ENCODE data around the gene SOBP. TPM values are rescaled to one million over a fixed set of nuclear protein-coding genes. Genes with fewer than 3 reads are reported as not detected.
A peak's percentile ranks its signal among the peaks of the same experiment; 100 is the strongest.

The SOBP gene
- total and polyA plus RNA-seq, 2 experiments from 2014 or later: 1.5 to 3.0 TPM

DNA sequence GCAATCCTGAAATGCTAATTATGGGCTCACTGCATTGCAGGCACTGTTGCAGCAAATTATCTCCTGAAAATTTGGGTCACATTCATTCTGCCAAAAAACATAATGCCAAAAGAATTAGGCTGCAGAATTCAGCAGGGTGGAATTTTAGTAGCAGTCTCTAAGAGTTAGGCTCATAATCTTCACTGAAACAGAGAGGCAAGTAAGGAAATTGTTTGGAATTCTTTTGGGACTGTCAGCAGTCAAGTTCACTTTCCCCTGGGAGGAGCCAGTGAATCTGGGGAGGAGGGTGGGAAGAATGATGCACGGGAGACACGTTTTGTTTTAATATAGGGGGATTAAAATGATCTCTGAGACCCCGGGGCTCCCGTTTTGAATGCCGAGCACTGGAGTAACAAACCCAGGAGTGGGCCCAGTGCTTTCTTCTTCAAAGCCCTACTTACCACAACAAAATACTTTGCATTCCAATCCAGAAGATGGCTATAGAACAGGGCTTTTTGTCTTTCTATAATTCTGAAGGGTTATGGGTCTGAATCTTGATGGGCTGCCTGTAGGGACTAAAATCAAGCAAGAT is 44.7 kb downstream of the SOBP start:
- peak overlapping the region; percentile 69; the same call in 1 of the 2 replicates for H3K27ac Mint-ChIP-seq
- peaks cover 7% of the 10 kb centered on the region for H3K27me3 Mint-ChIP-seq (ENCODE audit: insufficient read depth, low read depth, poor library complexity)
- H3K36me3 Mint-ChIP-seq (ENCODE audit: low read depth): no peaks in the 10 kb centered on the region
- no peak overlapping the region for H3K4me3 ChIP-seq
- no peaks in the 10 kb centered on the region for H4K20me1 ChIP-seq (replicated peaks; ENCODE audit: insufficient read depth)
- no peaks in the 10 kb centered on the region for H3K9me3 Mint-ChIP-seq
- peak; percentile 56 for DNase-seq (ENCODE audit: low spot score)
- no peaks in the 10 kb centered on the region for H3F3A ChIP-seq (replicated peaks; ENCODE audit: low read depth)
- H3K4me3 Mint-ChIP-seq: no peak overlapping the region
- no peaks in the 10 kb centered on the region for H3K36me3 ChIP-seq (ENCODE audit: insufficient read depth)
- peaks cover 56% of the 10 kb centered on the region for H3K4me1 ChIP-seq (ENCODE audit: insufficient read depth)
- ATAC-seq: peak; percentile 63
- H2AFZ ChIP-seq: no peak overlapping the region; the same call in 1 of the 2 replicates
- no peaks in the 10 kb centered on the region for H3K79me2 ChIP-seq (replicated peaks; ENCODE audit: insufficient read depth)
- H3K27ac ChIP-seq (ENCODE audit: low read depth): peak overlapping the region; percentile 45; the same call in 1 of the 2 replicates
- TF ChIP-seq, protein P1, sequence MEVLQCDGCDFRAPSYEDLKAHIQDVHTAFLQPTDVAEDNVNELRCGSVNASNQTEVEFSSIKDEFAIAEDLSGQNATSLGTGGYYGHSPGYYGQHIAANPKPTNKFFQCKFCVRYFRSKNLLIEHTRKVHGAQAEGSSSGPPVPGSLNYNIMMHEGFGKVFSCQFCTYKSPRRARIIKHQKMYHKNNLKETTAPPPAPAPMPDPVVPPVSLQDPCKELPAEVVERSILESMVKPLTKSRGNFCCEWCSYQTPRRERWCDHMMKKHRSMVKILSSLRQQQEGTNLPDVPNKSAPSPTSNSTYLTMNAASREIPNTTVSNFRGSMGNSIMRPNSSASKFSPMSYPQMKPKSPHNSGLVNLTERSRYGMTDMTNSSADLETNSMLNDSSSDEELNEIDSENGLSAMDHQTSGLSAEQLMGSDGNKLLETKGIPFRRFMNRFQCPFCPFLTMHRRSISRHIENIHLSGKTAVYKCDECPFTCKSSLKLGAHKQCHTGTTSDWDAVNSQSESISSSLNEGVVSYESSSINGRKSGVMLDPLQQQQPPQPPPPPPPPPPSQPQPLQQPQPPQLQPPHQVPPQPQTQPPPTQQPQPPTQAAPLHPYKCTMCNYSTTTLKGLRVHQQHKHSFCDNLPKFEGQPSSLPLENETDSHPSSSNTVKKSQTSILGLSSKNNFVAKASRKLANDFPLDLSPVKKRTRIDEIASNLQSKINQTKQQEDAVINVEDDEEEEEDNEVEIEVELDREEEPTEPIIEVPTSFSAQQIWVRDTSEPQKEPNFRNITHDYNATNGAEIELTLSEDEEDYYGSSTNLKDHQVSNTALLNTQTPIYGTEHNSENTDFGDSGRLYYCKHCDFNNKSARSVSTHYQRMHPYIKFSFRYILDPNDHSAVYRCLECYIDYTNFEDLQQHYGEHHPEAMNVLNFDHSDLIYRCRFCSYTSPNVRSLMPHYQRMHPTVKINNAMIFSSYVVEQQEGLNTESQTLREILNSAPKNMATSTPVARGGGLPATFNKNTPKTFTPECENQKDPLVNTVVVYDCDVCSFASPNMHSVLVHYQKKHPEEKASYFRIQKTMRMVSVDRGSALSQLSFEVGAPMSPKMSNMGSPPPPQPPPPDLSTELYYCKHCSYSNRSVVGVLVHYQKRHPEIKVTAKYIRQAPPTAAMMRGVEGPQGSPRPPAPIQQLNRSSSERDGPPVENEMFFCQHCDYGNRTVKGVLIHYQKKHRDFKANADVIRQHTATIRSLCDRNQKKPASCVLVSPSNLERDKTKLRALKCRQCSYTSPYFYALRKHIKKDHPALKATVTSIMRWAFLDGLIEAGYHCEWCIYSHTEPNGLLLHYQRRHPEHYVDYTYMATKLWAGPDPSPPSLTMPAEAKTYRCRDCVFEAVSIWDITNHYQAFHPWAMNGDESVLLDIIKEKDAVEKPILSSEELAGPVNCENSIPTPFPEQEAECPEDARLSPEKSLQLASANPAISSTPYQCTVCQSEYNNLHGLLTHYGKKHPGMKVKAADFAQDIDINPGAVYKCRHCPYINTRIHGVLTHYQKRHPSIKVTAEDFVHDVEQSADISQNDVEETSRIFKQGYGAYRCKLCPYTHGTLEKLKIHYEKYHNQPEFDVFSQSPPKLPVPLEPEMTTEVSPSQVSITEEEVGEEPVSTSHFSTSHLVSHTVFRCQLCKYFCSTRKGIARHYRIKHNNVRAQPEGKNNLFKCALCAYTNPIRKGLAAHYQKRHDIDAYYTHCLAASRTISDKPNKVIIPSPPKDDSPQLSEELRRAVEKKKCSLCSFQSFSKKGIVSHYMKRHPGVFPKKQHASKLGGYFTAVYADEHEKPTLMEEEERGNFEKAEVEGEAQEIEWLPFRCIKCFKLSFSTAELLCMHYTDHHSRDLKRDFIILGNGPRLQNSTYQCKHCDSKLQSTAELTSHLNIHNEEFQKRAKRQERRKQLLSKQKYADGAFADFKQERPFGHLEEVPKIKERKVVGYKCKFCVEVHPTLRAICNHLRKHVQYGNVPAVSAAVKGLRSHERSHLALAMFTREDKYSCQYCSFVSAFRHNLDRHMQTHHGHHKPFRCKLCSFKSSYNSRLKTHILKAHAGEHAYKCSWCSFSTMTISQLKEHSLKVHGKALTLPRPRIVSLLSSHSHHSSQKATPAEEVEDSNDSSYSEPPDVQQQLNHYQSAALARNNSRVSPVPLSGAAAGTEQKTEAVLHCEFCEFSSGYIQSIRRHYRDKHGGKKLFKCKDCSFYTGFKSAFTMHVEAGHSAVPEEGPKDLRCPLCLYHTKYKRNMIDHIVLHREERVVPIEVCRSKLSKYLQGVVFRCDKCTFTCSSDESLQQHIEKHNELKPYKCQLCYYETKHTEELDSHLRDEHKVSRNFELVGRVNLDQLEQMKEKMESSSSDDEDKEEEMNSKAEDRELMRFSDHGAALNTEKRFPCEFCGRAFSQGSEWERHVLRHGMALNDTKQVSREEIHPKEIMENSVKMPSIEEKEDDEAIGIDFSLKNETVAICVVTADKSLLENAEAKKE (CRISPR knock-in tag; IDR thresholded peaks at IDR 0.05): no peak
- no peak for TF ChIP-seq STAT1 (IDR thresholded peaks at IDR 0.05; ENCODE audit: unreplicated experiment)
- TF ChIP-seq NANOG (IDR thresholded peaks at IDR 0.05; ENCODE audit: borderline replicate concordance): no peak
- TF ChIP-seq ZNF114 (CRISPR knock-in tag; IDR thresholded peaks at IDR 0.05): no peak
- TF ChIP-seq, protein P2, sequence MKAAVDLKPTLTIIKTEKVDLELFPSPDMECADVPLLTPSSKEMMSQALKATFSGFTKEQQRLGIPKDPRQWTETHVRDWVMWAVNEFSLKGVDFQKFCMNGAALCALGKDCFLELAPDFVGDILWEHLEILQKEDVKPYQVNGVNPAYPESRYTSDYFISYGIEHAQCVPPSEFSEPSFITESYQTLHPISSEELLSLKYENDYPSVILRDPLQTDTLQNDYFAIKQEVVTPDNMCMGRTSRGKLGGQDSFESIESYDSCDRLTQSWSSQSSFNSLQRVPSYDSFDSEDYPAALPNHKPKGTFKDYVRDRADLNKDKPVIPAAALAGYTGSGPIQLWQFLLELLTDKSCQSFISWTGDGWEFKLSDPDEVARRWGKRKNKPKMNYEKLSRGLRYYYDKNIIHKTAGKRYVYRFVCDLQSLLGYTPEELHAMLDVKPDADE (IDR thresholded peaks at IDR 0.05): no peak
- TF ChIP-seq, protein P3, sequence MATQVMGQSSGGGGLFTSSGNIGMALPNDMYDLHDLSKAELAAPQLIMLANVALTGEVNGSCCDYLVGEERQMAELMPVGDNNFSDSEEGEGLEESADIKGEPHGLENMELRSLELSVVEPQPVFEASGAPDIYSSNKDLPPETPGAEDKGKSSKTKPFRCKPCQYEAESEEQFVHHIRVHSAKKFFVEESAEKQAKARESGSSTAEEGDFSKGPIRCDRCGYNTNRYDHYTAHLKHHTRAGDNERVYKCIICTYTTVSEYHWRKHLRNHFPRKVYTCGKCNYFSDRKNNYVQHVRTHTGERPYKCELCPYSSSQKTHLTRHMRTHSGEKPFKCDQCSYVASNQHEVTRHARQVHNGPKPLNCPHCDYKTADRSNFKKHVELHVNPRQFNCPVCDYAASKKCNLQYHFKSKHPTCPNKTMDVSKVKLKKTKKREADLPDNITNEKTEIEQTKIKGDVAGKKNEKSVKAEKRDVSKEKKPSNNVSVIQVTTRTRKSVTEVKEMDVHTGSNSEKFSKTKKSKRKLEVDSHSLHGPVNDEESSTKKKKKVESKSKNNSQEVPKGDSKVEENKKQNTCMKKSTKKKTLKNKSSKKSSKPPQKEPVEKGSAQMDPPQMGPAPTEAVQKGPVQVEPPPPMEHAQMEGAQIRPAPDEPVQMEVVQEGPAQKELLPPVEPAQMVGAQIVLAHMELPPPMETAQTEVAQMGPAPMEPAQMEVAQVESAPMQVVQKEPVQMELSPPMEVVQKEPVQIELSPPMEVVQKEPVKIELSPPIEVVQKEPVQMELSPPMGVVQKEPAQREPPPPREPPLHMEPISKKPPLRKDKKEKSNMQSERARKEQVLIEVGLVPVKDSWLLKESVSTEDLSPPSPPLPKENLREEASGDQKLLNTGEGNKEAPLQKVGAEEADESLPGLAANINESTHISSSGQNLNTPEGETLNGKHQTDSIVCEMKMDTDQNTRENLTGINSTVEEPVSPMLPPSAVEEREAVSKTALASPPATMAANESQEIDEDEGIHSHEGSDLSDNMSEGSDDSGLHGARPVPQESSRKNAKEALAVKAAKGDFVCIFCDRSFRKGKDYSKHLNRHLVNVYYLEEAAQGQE (IDR thresholded peaks at IDR 0.05; ENCODE audit: unreplicated experiment): no peak
- TF ChIP-seq EZH2 (IDR thresholded peaks at IDR 0.05; ENCODE audit: low read depth, unreplicated experiment): no peak
- TF ChIP-seq CREB1 (CRISPR knock-in tag; IDR thresholded peaks at IDR 0.05; ENCODE audit: low read depth): no peak
- TF ChIP-seq, protein P4, sequence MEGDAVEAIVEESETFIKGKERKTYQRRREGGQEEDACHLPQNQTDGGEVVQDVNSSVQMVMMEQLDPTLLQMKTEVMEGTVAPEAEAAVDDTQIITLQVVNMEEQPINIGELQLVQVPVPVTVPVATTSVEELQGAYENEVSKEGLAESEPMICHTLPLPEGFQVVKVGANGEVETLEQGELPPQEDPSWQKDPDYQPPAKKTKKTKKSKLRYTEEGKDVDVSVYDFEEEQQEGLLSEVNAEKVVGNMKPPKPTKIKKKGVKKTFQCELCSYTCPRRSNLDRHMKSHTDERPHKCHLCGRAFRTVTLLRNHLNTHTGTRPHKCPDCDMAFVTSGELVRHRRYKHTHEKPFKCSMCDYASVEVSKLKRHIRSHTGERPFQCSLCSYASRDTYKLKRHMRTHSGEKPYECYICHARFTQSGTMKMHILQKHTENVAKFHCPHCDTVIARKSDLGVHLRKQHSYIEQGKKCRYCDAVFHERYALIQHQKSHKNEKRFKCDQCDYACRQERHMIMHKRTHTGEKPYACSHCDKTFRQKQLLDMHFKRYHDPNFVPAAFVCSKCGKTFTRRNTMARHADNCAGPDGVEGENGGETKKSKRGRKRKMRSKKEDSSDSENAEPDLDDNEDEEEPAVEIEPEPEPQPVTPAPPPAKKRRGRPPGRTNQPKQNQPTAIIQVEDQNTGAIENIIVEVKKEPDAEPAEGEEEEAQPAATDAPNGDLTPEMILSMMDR (conservative IDR thresholded peaks at IDR 0.05; ENCODE audit: low read depth in 2 of 2): no peak
- TF ChIP-seq POLR2AphosphoS5 (IDR thresholded peaks at IDR 0.05; ENCODE audit: low read depth): no peak
- no peak for TF ChIP-seq EZH2phosphoT487 (IDR thresholded peaks at IDR 0.05; ENCODE audit: unreplicated experiment)
- TF ChIP-seq JUNB (IDR thresholded peaks at IDR 0.05; ENCODE audit: unreplicated experiment): no peak
- no peak for TF ChIP-seq ZNF331 (CRISPR knock-in tag; IDR thresholded peaks at IDR 0.05; ENCODE audit: low read depth)
- peak overlapping the region; percentile 13 for H3K4me2 ChIP-seq
- no peaks in the 10 kb centered on the region for H3K27me3 ChIP-seq (ENCODE audit: insufficient read depth)
- peaks cover 73% of the 10 kb centered on the region for H3K4me1 Mint-ChIP-seq
- H3K9me2 ChIP-seq (ENCODE audit: insufficient read depth): no peaks in the 10 kb centered on the region
